ENCODE data around the gene TBC1D14. TPM values are rescaled to one million over a fixed set of nuclear protein-coding genes. Genes with fewer than 3 reads are reported as not detected.

TBC1D14 gene
- total and polyA plus RNA-seq, 9 of the 15 experiments (the other 6 are each of a cell fraction or from before 2014, with no cell fraction given): 2.1 to 59.6 (median 44.8) TPM

GRCh38 chr4:7067452-7068278, 158.0 kb downstream of the TBC1D14 start, which contains the start of gene GRPEL1 (continued):
- TF ChIP-seq RBM22 (IDR thresholded peaks at IDR 0.05; ENCODE audit: low read depth, low read length, poor library complexity, severe bottlenecking) (no peak), RNF219 (CRISPR knock-in tag; IDR thresholded peaks at IDR 0.05) (no peak), POLR3G (IDR thresholded peaks at IDR 0.05; ENCODE audit: extremely low read depth, insufficient read length, insufficient replicate concordance) (no peak), CREB3 (tag; conservative IDR thresholded peaks at IDR 0.05; ENCODE audit: low read depth) (no peak), ZBTB2 (IDR thresholded peaks at IDR 0.05) (no peak)

Measured in K562 (cell line).